ENCODE data around the gene MICU2. TPM values are rescaled to one million over a fixed set of nuclear protein-coding genes. Genes with fewer than 3 reads are reported as not detected.

The MICU2 gene
- total RNA-seq, 1 experiment from 2014 or later = 24.2 TPM

- no peak for DNase-seq (ENCODE audit: low read depth, low spot score)
- Histone ChIP-seq H3K27ac (ENCODE audit: low read length) (no peak overlapping the region), H3K36me3 (ENCODE audit: control insufficient read depth, insufficient read depth, low read length) (no peaks in the 10 kb centered on the region), H3K4me3 (ENCODE audit: low read depth in 2 of 2, low read length in 2 of 2) (no peak overlapping the region), H3K4me1 (ENCODE audit: control insufficient read depth, insufficient read depth, low read length) (no peaks in the 10 kb centered on the region; the same call in 1 of the 2 replicates), H3K9me3 (ENCODE audit: control insufficient read depth, insufficient read depth, low read depth, low read length) (no peaks in the 10 kb centered on the region), H3K27me3 (ENCODE audit: control insufficient read depth, insufficient read depth, low read length) (no peaks in the 10 kb centered on the region)
- in situ Hi-C loops (cut with HindIII; ENCODE audit: low pct_unique_long_range_greater_than_20kb, low sequenced_read_pairs) = no loop called here
- POLR2A ChIA-PET = no interaction called here
- ATAC-seq = no peak
- CTCF ChIA-PET = no interaction called here
- TF ChIP-seq SIN3A (IDR thresholded peaks at IDR 0.05; ENCODE audit: borderline replicate concordance, insufficient read depth, low read depth, low read length) (no peak), CTCF (IDR thresholded peaks at IDR 0.05) (no peak), POLR2AphosphoS5 (IDR thresholded peaks at IDR 0.05; ENCODE audit: low read depth, low read length) (no peak), REST (IDR thresholded peaks at IDR 0.05; ENCODE audit: insufficient read depth in 1 of 2, low read depth in 2 of 2, low read length in 1 of 2) (no peak), TCF7L2 (IDR thresholded peaks at IDR 0.05; ENCODE audit: low read depth, low read length) (no peak)
- BruUV-seq (replicated peaks) = no TSS peak
- intact Hi-C loops (cut with micrococcal nuclease; ENCODE audit: unreplicated experiment) = no loop called here
These were observed 64.3 kb downstream of the MICU2 start for GRCh38 chr13:21539687-21540086.

GRCh38 chr13:21538753-21539152 lies 65.2 kb downstream of the MICU2 start:
- CTCF ChIA-PET = no interaction called here
- TF ChIP-seq POLR2AphosphoS5 (IDR thresholded peaks at IDR 0.05; ENCODE audit: low read depth, low read length) = no peak
- TF ChIP-seq SIN3A (IDR thresholded peaks at IDR 0.05; ENCODE audit: borderline replicate concordance, insufficient read depth, low read depth, low read length) = no peak
- TF ChIP-seq CTCF (IDR thresholded peaks at IDR 0.05) = no peak
- no peak for TF ChIP-seq TCF7L2 (IDR thresholded peaks at IDR 0.05; ENCODE audit: low read depth, low read length)
- TF ChIP-seq REST (IDR thresholded peaks at IDR 0.05; ENCODE audit: insufficient read depth in 1 of 2, low read depth in 2 of 2, low read length in 1 of 2) = no peak
- intact Hi-C loops (cut with micrococcal nuclease; ENCODE audit: unreplicated experiment) = no loop called here
- Histone ChIP-seq H3K27me3 (ENCODE audit: control insufficient read depth, insufficient read depth, low read length) (no peaks in the 10 kb centered on the region), H3K4me1 (ENCODE audit: control insufficient read depth, insufficient read depth, low read length) (no peaks in the 10 kb centered on the region; the same call in 1 of the 2 replicates), H3K9me3 (ENCODE audit: control insufficient read depth, insufficient read depth, low read depth, low read length) (no peaks in the 10 kb centered on the region), H3K4me3 (ENCODE audit: low read depth in 2 of 2, low read length in 2 of 2) (no peak overlapping the region), H3K36me3 (ENCODE audit: control insufficient read depth, insufficient read depth, low read length) (no peaks in the 10 kb centered on the region), H3K27ac (ENCODE audit: low read length) (no peak overlapping the region)
- ATAC-seq (no peak), DNase-seq (ENCODE audit: low read depth, low spot score) (no peak)
- POLR2A ChIA-PET = no interaction called here
- no TSS peak for BruUV-seq (replicated peaks)
- in situ Hi-C loops (cut with HindIII; ENCODE audit: low pct_unique_long_range_greater_than_20kb, low sequenced_read_pairs) = no loop called here
